Retina (tissue), 1 donor: Measurements from ENCODE around the gene TMEM41A.
"Not testable (repeated sequence)": the region's sequence is repeated elsewhere in the genome, so short reads cannot be mapped to it uniquely, and the experiment has no call there.

Source experiments
- DNase-seq: peaks from one replicate; pipeline ENCODE4 v3.0.0-alpha.2; 2016

The TMEM41A gene

DNA sequence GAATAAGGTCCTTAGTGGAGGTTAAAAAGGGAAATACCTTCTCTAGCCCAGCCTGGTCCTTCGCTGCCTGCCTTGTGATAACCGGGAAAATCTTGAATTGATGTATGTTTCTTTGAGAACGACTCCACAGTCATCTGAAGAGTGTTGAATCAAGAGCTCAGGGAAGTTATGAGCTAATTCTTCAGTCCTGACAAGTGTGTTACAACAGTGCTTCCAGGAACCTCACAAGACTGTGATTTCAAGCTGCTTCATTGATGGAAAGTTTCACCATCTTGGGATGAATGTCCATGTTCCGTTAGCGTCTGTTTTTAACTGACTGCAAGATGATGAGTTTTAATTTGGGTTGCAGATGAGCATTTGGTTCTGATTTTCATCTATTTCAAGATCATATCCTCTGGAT is 12.4 kb downstream of the TMEM41A start:
- DNase-seq = no peak

DNA sequence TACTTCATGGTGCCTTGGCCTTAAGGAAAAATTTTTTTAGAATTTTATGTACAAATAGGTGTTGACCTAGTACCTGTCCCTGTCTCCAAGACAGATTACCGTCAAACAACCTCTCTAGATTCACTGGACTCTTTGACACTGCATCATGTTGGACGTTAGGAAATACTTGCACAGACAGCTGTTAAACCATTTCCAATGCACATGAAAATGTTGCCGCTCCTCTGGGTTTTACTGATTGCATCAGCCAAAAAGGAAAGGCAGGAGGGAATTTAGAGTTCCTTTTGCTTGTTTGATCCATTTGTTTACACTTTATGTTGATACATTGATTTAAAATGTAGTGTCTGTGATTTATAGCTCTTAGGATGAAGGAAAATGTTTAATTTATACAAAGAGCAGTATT is 14.5 kb downstream of the TMEM41A start:
- DNase-seq = no peak

DNA sequence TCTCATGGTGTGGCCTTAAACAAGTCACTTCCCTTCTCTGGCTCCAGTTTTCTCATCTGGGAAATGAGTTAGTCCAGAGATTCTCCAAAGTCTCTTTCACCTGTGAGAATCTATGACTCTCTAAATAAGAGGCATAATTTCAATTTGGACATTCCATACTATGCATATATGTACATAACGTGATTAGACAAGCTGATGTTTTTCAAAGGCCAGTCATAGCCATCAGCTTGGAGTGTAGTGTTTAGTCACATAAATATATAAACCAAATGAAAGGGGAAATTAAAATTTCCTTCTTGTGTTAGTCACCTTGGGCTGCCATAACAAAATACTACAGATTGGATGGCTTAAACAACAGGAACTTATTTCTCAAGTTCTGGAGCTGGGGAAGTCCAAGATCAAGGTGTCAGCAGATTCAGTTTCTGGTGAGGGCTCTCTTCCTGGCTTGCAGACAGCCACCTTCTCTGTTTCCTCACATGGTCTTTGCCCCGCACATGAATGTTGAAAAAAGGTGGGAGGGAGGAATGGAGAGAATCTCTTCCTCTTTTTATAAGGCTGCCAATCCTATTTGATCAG is 19.4 kb downstream of the TMEM41A start:
- no peak for DNase-seq

DNA sequence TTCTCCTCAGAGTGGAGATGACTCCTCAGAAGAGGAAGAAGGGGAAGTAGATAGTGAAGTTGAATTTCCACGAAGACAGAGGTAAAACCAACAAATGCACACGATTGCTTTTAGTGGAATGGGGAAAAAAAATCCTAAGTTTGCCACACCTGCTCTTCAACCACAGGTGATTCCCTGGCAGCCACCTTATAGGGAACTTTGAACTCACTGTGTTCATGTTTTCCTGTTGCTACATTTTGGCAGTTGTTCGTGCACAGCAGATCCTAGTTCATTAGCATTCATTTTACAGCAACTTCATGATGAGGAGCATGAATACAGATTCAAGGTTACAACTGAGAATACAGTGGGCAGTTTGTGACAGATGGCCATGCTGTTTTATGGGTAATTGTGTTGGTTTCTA is 21.5 kb downstream of the TMEM41A start:
- DNase-seq = no peak

DNA sequence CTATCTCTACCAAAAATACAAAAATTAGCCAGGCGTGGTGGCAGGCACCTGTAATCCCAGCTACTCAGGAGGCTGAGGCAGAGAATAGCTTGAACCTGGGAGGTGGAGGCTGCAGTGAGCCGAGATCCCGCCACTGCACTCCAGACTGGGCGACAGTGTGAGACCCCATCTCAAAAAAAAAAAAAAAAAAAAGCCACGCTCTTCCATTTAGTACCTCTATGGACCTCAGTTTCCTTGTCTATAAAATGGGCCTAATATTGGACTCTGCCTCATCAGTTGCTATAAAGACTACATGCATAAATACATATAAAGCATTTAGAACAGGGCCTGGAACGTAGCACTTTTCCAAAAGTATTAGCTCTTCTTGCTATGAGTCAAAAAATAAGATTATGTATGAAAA is 23.9 kb downstream of the TMEM41A start:
- not testable (repeated sequence) for DNase-seq

DNA sequence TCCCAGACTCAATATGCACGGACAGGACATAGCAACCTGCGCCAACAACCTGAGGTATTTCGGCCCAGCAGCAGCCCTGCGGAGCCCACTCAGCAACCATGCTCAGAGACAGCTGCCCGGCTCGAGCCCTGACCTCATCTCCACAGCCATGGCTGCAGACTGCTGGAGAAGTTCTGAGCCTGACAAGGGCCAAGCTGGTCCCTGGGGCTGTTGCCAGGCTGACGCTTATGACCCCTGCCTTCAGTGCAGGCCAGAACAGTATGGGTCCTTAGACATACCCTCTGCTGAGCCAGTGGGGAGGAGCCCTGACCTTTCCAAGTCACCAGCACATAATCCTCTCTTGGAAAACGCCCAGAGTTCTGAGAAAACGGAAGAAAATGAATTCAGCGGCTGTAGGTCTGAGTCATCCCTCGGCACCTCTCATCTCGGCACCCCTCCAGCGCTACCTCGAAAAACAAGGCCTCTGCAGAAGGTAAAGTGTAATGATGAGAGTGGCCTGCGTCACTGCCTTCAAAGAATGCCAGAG is 25.5 kb downstream of the TMEM41A start:
- DNase-seq = no peak

DNA sequence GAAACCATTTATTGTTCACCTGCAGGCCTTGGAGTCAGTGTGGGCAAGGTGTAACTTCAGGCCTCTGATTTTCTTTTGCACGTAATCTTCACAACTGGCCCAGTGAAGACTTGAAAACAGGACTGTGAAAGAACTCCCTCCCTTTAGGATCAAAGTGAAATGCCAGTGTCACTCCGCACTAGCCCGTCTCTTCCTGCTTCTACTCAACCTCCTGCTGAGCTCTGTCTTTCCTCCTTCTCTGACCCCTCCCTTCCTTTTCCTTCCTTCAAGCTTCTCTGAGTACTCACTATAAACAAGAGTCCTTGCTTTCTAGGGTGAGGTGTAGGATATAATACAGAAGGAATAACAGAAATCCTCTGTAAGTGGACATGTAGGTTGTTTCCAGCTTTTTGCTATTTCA is 28.5 kb downstream of the TMEM41A start:
- no peak for DNase-seq

DNA sequence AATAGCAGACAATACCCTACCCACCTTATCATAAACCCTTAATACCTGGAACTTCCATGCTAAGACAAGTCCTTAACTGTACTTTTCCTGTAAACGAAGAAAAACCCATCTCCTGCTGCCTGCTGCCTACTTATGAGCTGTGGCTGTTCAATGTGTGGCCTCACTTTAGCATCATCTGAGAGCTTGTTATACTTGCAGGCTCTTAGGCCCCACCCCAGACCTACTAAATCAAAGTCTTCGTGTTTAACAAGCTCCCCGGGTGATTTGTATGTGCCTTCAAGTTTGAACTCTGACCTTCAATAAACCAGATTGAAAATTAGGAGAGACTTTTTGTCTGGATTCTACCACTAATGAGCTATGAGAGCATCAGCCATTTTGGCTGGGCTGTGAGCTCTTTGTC is 29.3 kb downstream of the TMEM41A start:
- no peak for DNase-seq

DNA sequence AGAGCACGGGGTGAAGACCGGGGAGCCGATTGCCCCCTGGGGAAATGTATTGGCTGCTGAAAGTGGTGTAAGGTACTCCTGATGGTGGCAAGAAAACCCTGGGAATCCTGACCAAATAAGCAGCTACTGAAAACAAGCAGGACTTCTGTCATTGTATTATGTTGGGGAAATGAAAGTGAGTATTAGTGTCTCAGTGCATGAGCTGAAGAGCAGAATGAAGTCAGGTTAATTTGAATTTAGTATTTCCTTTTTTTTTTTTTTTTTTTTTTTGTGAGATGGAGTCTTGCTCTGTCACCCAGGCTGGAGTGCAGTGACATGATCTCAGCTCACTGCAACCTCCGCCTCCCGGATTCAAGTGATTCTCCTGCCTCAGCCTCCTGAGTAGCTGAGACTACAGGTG is 32.7 kb downstream of the TMEM41A start:
- DNase-seq = not testable (repeated sequence)

DNA sequence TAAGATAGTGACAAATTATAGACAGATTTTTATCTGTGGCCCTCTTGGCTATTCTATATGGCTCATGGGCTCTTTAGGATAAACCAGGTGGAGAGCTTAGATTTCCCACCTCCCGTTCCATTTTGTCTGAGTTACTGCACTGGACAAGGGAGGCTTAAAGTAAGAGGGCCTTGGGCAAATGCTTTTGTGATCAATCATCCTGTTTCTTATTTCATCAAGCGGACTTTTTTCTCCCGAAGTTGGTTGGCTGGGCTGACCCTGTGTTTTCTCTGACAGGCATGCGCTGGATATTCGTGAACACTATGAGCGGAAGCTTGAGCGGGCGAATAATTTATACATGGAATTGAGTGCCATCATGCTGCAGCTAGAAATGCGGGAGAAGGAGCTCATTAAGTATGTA is 33.4 kb downstream of the TMEM41A start:
- DNase-seq = no peak

DNA sequence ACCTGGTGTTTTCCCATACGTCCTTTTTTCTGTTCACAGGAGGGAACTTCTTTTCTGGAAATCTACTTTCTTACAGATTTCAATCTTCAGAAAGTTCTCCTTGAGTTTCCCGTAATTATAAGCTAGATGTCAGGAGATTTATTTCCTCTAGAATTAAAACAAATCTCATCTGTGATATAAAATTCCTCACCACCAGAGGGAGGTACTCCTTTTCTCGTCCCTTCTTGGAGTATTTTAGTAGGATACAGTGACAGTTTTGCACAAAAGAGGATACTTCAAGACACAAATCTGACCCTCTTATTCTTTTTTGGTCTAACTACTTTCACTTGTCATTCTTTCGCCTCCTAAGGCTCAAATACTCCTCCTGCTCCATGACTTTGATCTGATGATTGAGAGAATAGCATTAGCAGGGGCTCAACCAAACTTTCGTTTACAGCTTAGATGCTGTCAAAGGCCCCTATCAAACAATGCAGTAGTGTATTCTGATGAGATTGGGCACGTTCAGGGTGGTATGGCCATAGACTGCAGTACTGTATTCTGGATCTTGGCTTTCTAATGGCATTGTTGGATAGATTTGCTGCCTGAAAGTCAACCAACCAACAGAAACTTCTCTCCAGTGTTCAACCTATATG is 38.0 kb downstream of the TMEM41A start:
- no peak for DNase-seq

DNA sequence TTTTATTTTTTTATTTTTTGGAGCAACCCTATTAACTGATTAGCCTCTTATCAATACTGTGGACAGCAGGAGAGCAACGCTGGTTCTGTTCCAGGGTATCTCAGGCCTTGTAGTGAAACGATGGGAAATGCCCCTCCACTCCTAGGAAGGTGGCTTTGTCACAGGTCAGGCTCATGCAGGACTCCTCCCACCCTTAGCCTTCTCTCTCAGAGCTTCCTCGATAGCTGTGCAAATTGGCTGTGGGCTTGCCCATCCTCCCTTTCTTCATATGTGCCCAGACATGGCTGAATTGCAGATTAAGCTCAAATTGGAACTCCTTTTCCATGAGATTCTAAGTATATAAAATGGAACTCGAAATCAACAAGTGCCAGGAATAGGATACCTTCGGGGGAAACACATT is 38.5 kb downstream of the TMEM41A start:
- no peak for DNase-seq

DNA sequence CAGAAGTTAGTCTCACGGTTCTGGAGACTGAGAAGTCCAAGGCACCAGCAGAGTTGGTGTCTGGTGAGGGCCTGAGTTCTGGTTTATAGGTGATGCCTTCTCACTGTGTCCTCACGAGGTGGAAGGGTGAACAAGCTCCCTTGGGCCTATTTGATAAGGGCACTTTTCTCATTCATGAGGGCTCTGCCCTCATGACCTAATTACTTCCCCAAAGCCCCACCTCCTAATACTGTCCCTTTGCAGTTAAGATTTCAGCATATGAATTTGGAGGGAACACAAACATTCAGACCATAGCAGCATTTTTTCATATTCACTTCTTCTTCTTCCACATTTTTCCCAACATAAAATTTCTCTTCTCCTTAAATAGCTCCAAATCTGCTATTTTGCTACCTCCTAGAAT is 41.5 kb downstream of the TMEM41A start:
- DNase-seq = no peak

DNA sequence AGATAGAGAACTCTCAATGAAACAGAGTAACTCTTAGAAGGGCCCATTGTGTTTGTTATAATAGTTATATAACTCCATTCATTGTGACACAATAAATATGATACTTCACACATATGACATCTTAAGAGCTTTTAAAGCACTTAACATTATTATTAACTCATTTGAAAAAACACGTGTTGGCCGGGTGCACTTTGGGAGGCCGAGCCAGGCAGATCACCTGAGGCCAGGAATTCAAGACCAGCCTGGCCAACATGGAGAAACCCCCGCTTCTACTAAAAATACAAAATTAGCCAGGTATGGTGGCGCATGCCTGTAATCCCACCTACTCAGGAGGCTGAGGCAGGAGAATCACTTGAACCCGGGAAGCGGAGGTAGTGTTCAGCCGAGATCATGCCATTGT is 47.4 kb downstream of the TMEM41A start:
- not testable (repeated sequence) for DNase-seq

DNA sequence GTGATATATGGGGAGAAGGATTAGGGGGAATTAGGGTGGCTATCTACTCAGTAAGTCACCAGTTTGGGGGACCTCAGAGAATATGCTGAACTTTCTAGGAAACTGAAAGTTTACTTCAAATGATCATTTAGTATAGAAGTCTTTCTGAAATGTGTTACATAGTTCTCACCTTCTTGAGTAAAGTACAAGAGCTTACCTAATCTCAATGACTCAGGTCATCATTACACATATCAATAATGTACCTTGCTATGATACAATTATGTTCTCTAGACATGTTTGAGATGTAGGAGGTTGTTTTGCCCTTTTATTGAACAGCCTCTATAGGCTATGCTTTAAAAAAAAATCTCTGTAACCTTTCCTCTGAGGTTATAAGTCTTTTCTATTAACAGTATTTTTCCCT is 50.7 kb downstream of the TMEM41A start:
- DNase-seq = no peak

DNA sequence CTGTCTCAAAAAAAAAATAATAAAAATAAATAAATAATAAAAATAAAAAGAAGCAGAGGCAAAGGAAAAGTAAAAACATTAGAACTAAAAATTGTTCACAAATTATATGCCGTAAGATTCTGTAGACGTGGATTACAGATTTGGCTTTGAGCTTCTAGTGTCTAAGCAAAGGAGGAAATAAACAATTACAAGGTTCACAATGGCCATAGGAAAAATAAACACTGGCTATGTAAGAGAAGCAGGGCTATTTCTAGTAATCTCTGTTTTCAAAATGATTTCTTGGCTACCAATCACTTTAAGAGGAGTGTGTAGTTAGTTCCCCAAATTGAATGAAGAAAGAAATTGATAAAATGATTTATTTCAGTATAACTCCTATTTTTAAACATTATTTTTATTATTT is 54.5 kb downstream of the TMEM41A start:
- DNase-seq = no peak

DNA sequence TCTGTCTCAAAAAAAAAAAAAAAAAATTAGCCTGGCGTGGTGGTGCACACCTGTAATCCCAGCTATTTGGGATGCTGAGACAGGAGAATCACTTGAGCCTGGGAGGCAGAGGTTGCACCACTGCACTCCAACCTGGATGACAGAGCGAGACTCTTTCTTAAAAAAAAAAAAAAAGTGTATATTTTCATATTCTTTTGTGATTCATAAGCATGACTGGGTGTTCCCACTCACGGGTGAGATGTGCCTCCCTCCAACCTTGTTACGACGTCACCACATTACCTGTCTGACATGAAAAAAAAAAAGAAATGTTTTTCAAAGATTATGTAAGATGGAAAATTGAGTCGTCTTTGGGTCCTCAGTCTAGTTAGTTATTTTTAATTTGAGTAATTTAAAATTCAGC is 56.8 kb downstream of the TMEM41A start:
- DNase-seq = no peak

DNA sequence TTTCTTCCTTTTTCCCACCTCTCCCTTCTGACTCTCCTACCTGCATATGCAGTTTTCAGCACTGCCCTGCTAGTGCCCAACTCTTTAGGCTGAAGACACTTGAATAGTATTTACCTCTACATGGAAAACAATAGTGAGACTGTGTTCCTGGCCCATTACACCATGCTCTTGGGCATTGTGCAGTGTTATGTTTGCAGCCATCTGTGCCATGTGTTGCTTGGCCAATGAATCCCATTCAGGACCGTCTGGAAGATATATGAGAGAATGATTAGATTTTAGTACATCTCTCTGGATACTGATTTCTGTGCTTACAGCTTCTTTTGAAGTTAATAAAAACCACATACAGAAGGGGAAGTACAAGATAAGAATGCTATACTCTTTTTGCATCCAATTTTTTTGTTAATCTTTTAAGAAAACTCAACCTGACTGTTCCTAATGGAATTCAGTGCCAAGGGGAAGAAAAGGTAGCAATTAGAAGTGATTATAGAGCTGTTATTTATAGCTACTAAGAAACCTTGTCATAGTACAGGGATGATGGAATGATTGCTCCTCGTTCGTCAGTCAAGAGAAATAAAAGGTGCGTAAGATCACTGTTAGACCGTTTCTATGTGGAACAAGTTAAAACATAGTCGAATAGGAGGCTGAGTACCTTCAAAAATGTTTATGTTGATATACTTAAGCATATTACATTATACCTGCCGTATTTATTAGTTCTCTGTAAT is 58.9 kb downstream of the TMEM41A start:
- DNase-seq = no peak
